ENCODE data around the gene DNAH1. TPM values are rescaled to one million over a fixed set of nuclear protein-coding genes. Genes with fewer than 3 reads are reported as not detected.

The DNAH1 gene
- total RNA-seq, 2 experiments from 2014 or later: 5.8 to 14.2 TPM

DNA sequence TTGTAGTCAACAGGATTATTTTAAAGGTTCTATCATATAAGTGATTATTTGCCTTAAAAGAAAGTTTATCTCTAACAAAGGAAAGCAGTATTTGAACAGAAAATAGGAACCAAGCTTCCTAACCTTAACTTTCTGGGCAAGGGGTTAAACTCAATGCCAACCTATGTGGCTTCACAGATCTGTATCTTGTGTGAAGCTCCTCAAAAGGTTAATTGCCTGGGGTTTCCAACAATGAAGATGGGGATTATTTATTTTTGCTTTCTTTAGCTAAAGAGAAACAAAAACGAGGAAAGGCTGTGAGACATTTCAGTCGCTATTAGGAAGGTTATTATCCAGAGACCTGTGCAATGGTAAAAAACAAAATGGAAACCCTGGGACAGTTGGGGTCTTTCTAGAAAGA is 36.5 kb upstream of the DNAH1 start:
- H3K4me3 ChIP-seq (ENCODE audit: low read depth, low read length, poor library complexity, severe bottlenecking): peak overlapping the region; percentile 70
- peak overlapping the region; percentile 71 for H3K4me2 ChIP-seq (ENCODE audit: low read length)
- H3K9me3 ChIP-seq (ENCODE audit: low read length): no peaks in the 10 kb centered on the region
- CTCF ChIA-PET (ENCODE audit: unreplicated experiment): interaction anchor here (0.9 to 1.2 kb wide), 2 partner anchors 9 to 77 kb away, joined by 3 to 4 read pairs; no protein-coding TSS in a partner anchor
- no peaks in the 10 kb centered on the region for H3K9me2 ChIP-seq (ENCODE audit: insufficient read depth, low read length)
- DNase-seq (ENCODE audit: low spot score): no peak
- H2AFZ ChIP-seq (ENCODE audit: low read length): peak overlapping the region; percentile 23; the same call in 1 of the 2 replicates
- POLR2A ChIA-PET: interaction anchor here (0.7 to 2.0 kb wide), 4 partner anchors 41 to 170 kb away, joined by 3 to 13 read pairs (median 4); partner anchors contain the start of genes TLR9 and TWF2
- BruUV-seq (replicated peaks): TSS peak; percentile 62
- no peak for TF ChIP-seq EZH2phosphoT487 (IDR thresholded peaks at IDR 0.05; ENCODE audit: borderline replicate concordance, low read depth, low read length)
- TF ChIP-seq CTCF (conservative IDR thresholded peaks at IDR 0.05; ENCODE audit: low read length): no peak
- peaks cover 15% of the 10 kb centered on the region for H4K20me1 ChIP-seq (ENCODE audit: insufficient read depth, low read length)
- peaks cover 24% of the 10 kb centered on the region for H3K36me3 ChIP-seq (ENCODE audit: insufficient read depth, low read length)
- peaks cover 36% of the 10 kb centered on the region for H3K79me2 ChIP-seq (ENCODE audit: insufficient read depth, low read depth, low read length)
- peaks cover 29% of the 10 kb centered on the region for H3K4me1 ChIP-seq (ENCODE audit: insufficient read depth, low read length, poor library complexity, severe bottlenecking)
- intact Hi-C loops (cut with micrococcal nuclease; ENCODE audit: unreplicated experiment): no loop called here
- H3K27ac ChIP-seq (ENCODE audit: low read depth, low read length, poor library complexity, severe bottlenecking): no peak overlapping the region

- DNase-seq (ENCODE audit: low spot score): no peak
These were observed 36.1 kb upstream of the DNAH1 start for GRCh38 chr3:52280050-52280461.

More at GRCh38 chr3:52280050-52280461, 36.1 kb upstream of the DNAH1 start:
- Histone ChIP-seq H3K9me2 (ENCODE audit: insufficient read depth, low read length) (no peaks in the 10 kb centered on the region), H3K4me3 (ENCODE audit: low read depth, low read length, poor library complexity, severe bottlenecking) (no peak overlapping the region), H3K27ac (ENCODE audit: low read depth, low read length, poor library complexity, severe bottlenecking) (no peak overlapping the region), H3K79me2 (ENCODE audit: insufficient read depth, low read depth, low read length) (peaks cover 31% of the 10 kb centered on the region), H3K9me3 (ENCODE audit: low read length) (no peaks in the 10 kb centered on the region), H3K4me1 (ENCODE audit: insufficient read depth, low read length, poor library complexity, severe bottlenecking) (peaks cover 29% of the 10 kb centered on the region), H3K36me3 (ENCODE audit: insufficient read depth, low read length) (peaks cover 21% of the 10 kb centered on the region), H2AFZ (ENCODE audit: low read length) (no peak overlapping the region), H4K20me1 (ENCODE audit: insufficient read depth, low read length) (peaks cover 15% of the 10 kb centered on the region), H3K4me2 (ENCODE audit: low read length) (no peak overlapping the region)
- no TSS peak for BruUV-seq (replicated peaks)
- TF ChIP-seq CTCF (conservative IDR thresholded peaks at IDR 0.05; ENCODE audit: low read length) (no peak), EZH2phosphoT487 (IDR thresholded peaks at IDR 0.05; ENCODE audit: borderline replicate concordance, low read depth, low read length) (no peak)
- CTCF ChIA-PET (ENCODE audit: unreplicated experiment): interaction anchor here (0.9 kb wide), 1 partner anchor 78 kb away, joined by 3 read pairs; no protein-coding TSS in a partner anchor
- intact Hi-C loops (cut with micrococcal nuclease; ENCODE audit: unreplicated experiment): no loop called here
- POLR2A ChIA-PET: interaction anchor here (0.7 to 2.0 kb wide), 4 partner anchors 9 to 55 kb away, joined by 3 to 13 read pairs (median 4); partner anchors contain the start of genes TLR9 and TWF2
